Subcutaneous abdominal adipose tissue (tissue), 5 donors: ENCODE results near the gene APIP.

Source experiments
- H3K27ac ChIP-seq: one replicate; pipeline ENCODE4 v1.7.0; 2013; ENCODE audit warnings: low read depth, mild to moderate bottlenecking, inconsistent platforms, low read length, moderate library complexity
- H3K27me3 ChIP-seq, 5 donors: one replicate each; pipeline ENCODE4 v1.7.0; 2013; ENCODE audit warnings: low read length in 5 of 5, inconsistent platforms in 1 of 5; ENCODE audit not compliant: control insufficient read depth in 5 of 5, insufficient read depth in 4 of 5
- H3K36me3 ChIP-seq, 5 donors: one replicate each; pipeline ENCODE4 v1.7.0; 2013; ENCODE audit warnings: low read length in 5 of 5; ENCODE audit not compliant: control insufficient read depth in 5 of 5, insufficient read depth in 5 of 5
- H3K4me1 ChIP-seq, 5 donors: one replicate each; pipeline ENCODE4 v1.7.0; 2013; ENCODE audit warnings: low read length in 5 of 5, mild to moderate bottlenecking in 3 of 5, moderate library complexity in 1 of 5; ENCODE audit not compliant: control insufficient read depth in 5 of 5, insufficient read depth in 5 of 5
- H3K4me3 ChIP-seq, 5 donors: one replicate each; pipeline ENCODE4 v1.7.0; 2013; ENCODE audit warnings: low read length in 5 of 5, low read depth in 1 of 5
- H3K9ac ChIP-seq, 5 donors: one replicate each; pipeline ENCODE4 v1.7.0; 2013; ENCODE audit warnings: low read length in 5 of 5, mild to moderate bottlenecking in 4 of 5, moderate library complexity in 3 of 5
- H3K9me3 ChIP-seq, 5 donors: one replicate each; pipeline ENCODE4 v1.7.0; 2013; ENCODE audit warnings: low read length in 5 of 5; ENCODE audit not compliant: control insufficient read depth in 5 of 5
- donor health status: healthy.
- donor health status: healthy.
- donor health status: healthy.
- donor health status: healthy.
- donor health status: healthy.

APIP gene

GRCh38 chr11:34833602-34834001 lies 82.6 kb downstream of the APIP start:
- Histone ChIP-seq H3K4me1 (no peaks in the 10 kb centered on the region), H3K27me3 (no peaks in the 10 kb centered on the region), H3K4me3 (no peak overlapping the region), H3K9me3 (no peaks in the 10 kb centered on the region), H3K9ac (no peak overlapping the region), H3K36me3 (no peaks in the 10 kb centered on the region), H3K27ac (no peak overlapping the region)
